Spleen (tissue), 7 donors: ENCODE results near the gene MS4A5.

Source experiments
- POLR2A ChIP-seq, 3 donors: fragments of 450-650 bp; IDR thresholded peaks; one replicate each; pipeline ENCODE4 v1.5.1; 2017; ENCODE audit warnings: antibody characterized with exemption in 3 of 3, mild to moderate bottlenecking in 1 of 3
- POLR2AphosphoS5 ChIP-seq, 3 donors: sonication (generic); formaldehyde crosslinking; IDR thresholded peaks; one replicate each; pipeline ENCODE4 v1.5.1; 2017; ENCODE audit warnings: antibody characterized with exemption in 3 of 3
- TF ChIP-seq, protein P1 (sequence below), 11 experiments: fragments of 200-600 bp in 7 of 11; fragments of 450-650 bp in 4 of 11; sonication (generic) in 4 of 11; IDR thresholded peaks in 8 of 11; conservative IDR thresholded peaks in 3 of 11; 1 replicate in 7 of 11; 2 replicates in 4 of 11; pipeline versions ENCODE4 v1.4.0 to v1.8.0; 2016 to 2021; ENCODE audit warnings: antibody characterized with exemption in 11 of 11, inconsistent platforms in 4 of 11, mild to moderate bottlenecking in 1 of 11
- donor health status: DM: no; HTN: no; CAD: no; lungs with moderate emphysema.
- donor health status: DM: no; HTN: no; CAD: no.
- donor health status: DM: no; HTN: no; CAD: no.

DNA sequence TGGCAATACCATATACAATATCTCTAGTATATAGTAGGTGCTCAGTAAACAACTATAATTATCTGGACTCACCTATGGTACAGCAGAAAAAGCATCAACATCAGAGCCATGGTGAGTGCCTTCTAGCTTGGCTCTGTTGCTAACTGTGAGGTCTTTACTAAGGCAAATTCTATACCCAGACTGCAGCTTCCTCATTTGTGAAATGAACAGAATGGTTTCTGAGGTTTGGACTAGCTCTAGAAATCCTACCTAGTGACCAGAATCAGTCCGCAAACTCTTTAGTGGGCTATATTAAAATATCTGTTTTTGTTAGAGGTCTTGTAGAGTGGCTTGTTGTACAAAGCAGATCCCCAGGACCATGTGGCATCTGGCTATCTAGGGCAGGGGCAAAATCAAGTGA, 30.0 kb downstream of the MS4A5 start:
- TF ChIP-seq, protein P1, sequence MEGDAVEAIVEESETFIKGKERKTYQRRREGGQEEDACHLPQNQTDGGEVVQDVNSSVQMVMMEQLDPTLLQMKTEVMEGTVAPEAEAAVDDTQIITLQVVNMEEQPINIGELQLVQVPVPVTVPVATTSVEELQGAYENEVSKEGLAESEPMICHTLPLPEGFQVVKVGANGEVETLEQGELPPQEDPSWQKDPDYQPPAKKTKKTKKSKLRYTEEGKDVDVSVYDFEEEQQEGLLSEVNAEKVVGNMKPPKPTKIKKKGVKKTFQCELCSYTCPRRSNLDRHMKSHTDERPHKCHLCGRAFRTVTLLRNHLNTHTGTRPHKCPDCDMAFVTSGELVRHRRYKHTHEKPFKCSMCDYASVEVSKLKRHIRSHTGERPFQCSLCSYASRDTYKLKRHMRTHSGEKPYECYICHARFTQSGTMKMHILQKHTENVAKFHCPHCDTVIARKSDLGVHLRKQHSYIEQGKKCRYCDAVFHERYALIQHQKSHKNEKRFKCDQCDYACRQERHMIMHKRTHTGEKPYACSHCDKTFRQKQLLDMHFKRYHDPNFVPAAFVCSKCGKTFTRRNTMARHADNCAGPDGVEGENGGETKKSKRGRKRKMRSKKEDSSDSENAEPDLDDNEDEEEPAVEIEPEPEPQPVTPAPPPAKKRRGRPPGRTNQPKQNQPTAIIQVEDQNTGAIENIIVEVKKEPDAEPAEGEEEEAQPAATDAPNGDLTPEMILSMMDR (IDR thresholded peaks at IDR 0.05 in 8 of 11, conservative IDR thresholded peaks at IDR 0.05 in 3 of 11): no peak
- TF ChIP-seq POLR2A (IDR thresholded peaks at IDR 0.05) (no peak), POLR2AphosphoS5 (IDR thresholded peaks at IDR 0.05) (no peak)
